SK-N-SH treated with all-trans-retinoic acid at 6 μM for 48 hours (cell line): ENCODE data around the gene TAMALIN.

Experiments
- ARNTL ChIP-seq: fragments of 450-650 bp; formaldehyde crosslinking; IDR thresholded peaks from 2 replicates; pipeline ENCODE4 v1.5.0; 2020; ENCODE audit warnings: low read depth, mild to moderate bottlenecking, moderate library complexity, borderline replicate concordance
- CSDC2 ChIP-seq: fragments of 250-450 bp; sonication (Bioruptor Pico); IDR thresholded peaks from 2 replicates; pipeline ENCODE4 v1.5.0; 2020; ENCODE audit warnings: mild to moderate bottlenecking, moderate library complexity
- OSR1 ChIP-seq: fragments of 250-450 bp; sonication (Bioruptor Pico); IDR thresholded peaks from 2 replicates; pipeline ENCODE4 v1.8.0; 2022; ENCODE audit warnings: moderate library complexity, mild to moderate bottlenecking, inconsistent platforms
- PATZ1 ChIP-seq: fragments of 250-450 bp; sonication (Bioruptor Pico); IDR thresholded peaks from 2 replicates; pipeline ENCODE4 v1.8.0; 2020; ENCODE audit warnings: mild to moderate bottlenecking, moderate library complexity, borderline replicate concordance
- TOX ChIP-seq: fragments of 250-450 bp; sonication (Bioruptor Pico); IDR thresholded peaks from 2 replicates; pipeline ENCODE4 v1.8.0; 2021; ENCODE audit warnings: mild to moderate bottlenecking, moderate library complexity, borderline replicate concordance
- ZFP3 ChIP-seq: fragments of 250-450 bp; sonication (Bioruptor Pico); IDR thresholded peaks from 2 replicates; pipeline ENCODE4 v1.5.0; 2020; ENCODE audit warnings: mild to moderate bottlenecking, moderate library complexity
- TF ChIP-seq, protein P1 (sequence below): fragments of 250-450 bp; sonication (Bioruptor Pico); IDR thresholded peaks from 2 replicates; pipeline ENCODE4 v1.5.0; 2020; ENCODE audit warnings: mild to moderate bottlenecking, moderate library complexity

- TF ChIP-seq ARNTL (CRISPR knock-in tag) (no peak), ZFP3 (CRISPR knock-in tag) (no peak), CSDC2 (CRISPR knock-in tag) (no peak), TOX (CRISPR knock-in tag) (no peak), OSR1 (CRISPR knock-in tag) (no peak), PATZ1 (CRISPR knock-in tag) (no peak)
- TF ChIP-seq, protein P1, sequence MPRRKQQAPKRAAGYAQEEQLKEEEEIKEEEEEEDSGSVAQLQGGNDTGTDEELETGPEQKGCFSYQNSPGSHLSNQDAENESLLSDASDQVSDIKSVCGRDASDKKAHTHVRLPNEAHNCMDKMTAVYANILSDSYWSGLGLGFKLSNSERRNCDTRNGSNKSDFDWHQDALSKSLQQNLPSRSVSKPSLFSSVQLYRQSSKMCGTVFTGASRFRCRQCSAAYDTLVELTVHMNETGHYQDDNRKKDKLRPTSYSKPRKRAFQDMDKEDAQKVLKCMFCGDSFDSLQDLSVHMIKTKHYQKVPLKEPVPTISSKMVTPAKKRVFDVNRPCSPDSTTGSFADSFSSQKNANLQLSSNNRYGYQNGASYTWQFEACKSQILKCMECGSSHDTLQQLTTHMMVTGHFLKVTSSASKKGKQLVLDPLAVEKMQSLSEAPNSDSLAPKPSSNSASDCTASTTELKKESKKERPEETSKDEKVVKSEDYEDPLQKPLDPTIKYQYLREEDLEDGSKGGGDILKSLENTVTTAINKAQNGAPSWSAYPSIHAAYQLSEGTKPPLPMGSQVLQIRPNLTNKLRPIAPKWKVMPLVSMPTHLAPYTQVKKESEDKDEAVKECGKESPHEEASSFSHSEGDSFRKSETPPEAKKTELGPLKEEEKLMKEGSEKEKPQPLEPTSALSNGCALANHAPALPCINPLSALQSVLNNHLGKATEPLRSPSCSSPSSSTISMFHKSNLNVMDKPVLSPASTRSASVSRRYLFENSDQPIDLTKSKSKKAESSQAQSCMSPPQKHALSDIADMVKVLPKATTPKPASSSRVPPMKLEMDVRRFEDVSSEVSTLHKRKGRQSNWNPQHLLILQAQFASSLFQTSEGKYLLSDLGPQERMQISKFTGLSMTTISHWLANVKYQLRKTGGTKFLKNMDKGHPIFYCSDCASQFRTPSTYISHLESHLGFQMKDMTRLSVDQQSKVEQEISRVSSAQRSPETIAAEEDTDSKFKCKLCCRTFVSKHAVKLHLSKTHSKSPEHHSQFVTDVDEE (CRISPR knock-in tag), result no peak
Observed at GRCh38 chr12:52035190-52035589, 28.4 kb downstream of the TAMALIN start.
